ENCODE measurements around the gene ADK.

- TF ChIP-seq POLR2A (IDR thresholded peaks at IDR 0.05), result no peak
- no peak for TF ChIP-seq CTCF (IDR thresholded peaks at IDR 0.05 in 8 of 11, conservative IDR thresholded peaks at IDR 0.05 in 3 of 11)
- TF ChIP-seq POLR2AphosphoS5 (IDR thresholded peaks at IDR 0.05), result no peak
These were observed 285.6 kb downstream of the ADK start for GRCh38 chr10:74436523-74437170.
